HepG2 (cell line): ENCODE measurements around the gene ANKRD52. TPM values are rescaled to one million over a fixed set of nuclear protein-coding genes. Genes with fewer than 3 reads are reported as not detected.

Source experiments
- ETV6 ChIP-seq: sonication (generic); formaldehyde crosslinking; conservative IDR thresholded peaks from 2 replicates; pipeline ENCODE4 v1.4.0; 2020; ENCODE audit warnings: missing genetic modification reagents
- FOXA1 ChIP-seq, 2 experiments: fragments of 450-650 bp in 1 of 2; sonication (generic) in 1 of 2; formaldehyde crosslinking in 1 of 2; IDR thresholded peaks; 2 replicates each; pipeline versions ENCODE4 v1.4.0 to v1.6.1; 2016 to 2020; ENCODE audit warnings: missing genetic modification reagents in 1 of 2
- FOXA3 ChIP-seq: IDR thresholded peaks from 2 replicates; pipeline ENCODE4 v1.6.1; 2016; ENCODE audit warnings: missing genetic modification reagents, missing compliant biosample characterization
- FOXP1 ChIP-seq, 2 experiments: fragments of 450-650 bp in 1 of 2; IDR thresholded peaks; 2 replicates each; pipeline ENCODE4 v1.6.1; 2017 to 2018; ENCODE audit warnings: antibody characterized with exemption in 1 of 2
- GFI1 ChIP-seq: sonication (generic); formaldehyde crosslinking; IDR thresholded peaks from 2 replicates; pipeline ENCODE4 v1.5.0; 2020; ENCODE audit warnings: missing genetic modification reagents, mild to moderate bottlenecking, borderline replicate concordance
- GLI4 ChIP-seq: sonication (generic); formaldehyde crosslinking; IDR thresholded peaks from 2 replicates; pipeline ENCODE4 v1.5.1; 2020; ENCODE audit warnings: missing genetic modification reagents, mild to moderate bottlenecking, moderate library complexity, borderline replicate concordance
- GTF3A ChIP-seq: sonication (generic); formaldehyde crosslinking; conservative IDR thresholded peaks from 2 replicates; pipeline ENCODE4 v1.4.0; 2020; ENCODE audit warnings: mild to moderate bottlenecking, missing genetic modification reagents
- HNF4A ChIP-seq: sonication (generic); formaldehyde crosslinking; IDR thresholded peaks from 2 replicates; pipeline ENCODE4 v1.4.0; 2020; ENCODE audit warnings: missing genetic modification reagents
- MAFK ChIP-seq, 2 experiments: IDR thresholded peaks in 1 of 2; conservative IDR thresholded peaks in 1 of 2; 2 replicates each; pipeline ENCODE4 v1.6.1; 2011; ENCODE audit warnings: improper control_type of control experiment in 2 of 2, low read length in 2 of 2
- NFYB ChIP-seq: sonication (generic); formaldehyde crosslinking; IDR thresholded peaks from 2 replicates; pipeline ENCODE4 v1.4.0; 2020; ENCODE audit warnings: missing genetic modification reagents
- PCBP2 ChIP-seq: fragments of 200-400 bp; formaldehyde crosslinking; optimal IDR thresholded peaks from 2 replicates; pipeline ENCODE3; 2018; ENCODE audit warnings: low read length, low read depth; ENCODE audit not compliant: poor library complexity, severe bottlenecking
- SALL1 ChIP-seq: sonication (generic); formaldehyde crosslinking; IDR thresholded peaks from 2 replicates; pipeline ENCODE4 v1.8.0; 2022; ENCODE audit warnings: mild to moderate bottlenecking, missing genetic modification reagents
- SALL2 ChIP-seq: sonication (generic); formaldehyde crosslinking; IDR thresholded peaks from 2 replicates; pipeline ENCODE4 v1.8.1; 2023; ENCODE audit warnings: mild to moderate bottlenecking, missing genetic modification reagents, inconsistent platforms
- SRSF4 ChIP-seq: fragments of 200-400 bp; formaldehyde crosslinking; IDR thresholded peaks from one replicate; pipeline ENCODE4 v1.6.1; 2018; ENCODE audit warnings: mild to moderate bottlenecking, low read depth, low read length, moderate library complexity; ENCODE audit not compliant: poor library complexity, severe bottlenecking
- TCF7 ChIP-seq: sonication (generic); IDR thresholded peaks from 2 replicates; pipeline ENCODE4 v1.6.1; 2016; ENCODE audit warnings: antibody characterized with exemption, low read depth
- ZBTB7A ChIP-seq: sonication (generic); formaldehyde crosslinking; IDR thresholded peaks from 2 replicates; pipeline ENCODE4 v1.8.0; 2022; ENCODE audit warnings: mild to moderate bottlenecking, missing genetic modification reagents
- ZNF274 ChIP-seq: sonication (generic); formaldehyde crosslinking; IDR thresholded peaks from 2 replicates; pipeline ENCODE4 v1.5.1; 2020; ENCODE audit warnings: mild to moderate bottlenecking, missing genetic modification reagents
- ZNF572 ChIP-seq: sonication (generic); formaldehyde crosslinking; IDR thresholded peaks from 2 replicates; pipeline ENCODE4 v1.5.1; 2020; ENCODE audit warnings: mild to moderate bottlenecking, missing genetic modification reagents
- ZNF678 ChIP-seq: sonication (generic); formaldehyde crosslinking; IDR thresholded peaks from 2 replicates; pipeline ENCODE4 v1.4.0; 2020; ENCODE audit warnings: mild to moderate bottlenecking, missing genetic modification reagents
- polyA plus RNA-seq, 8 experiments: library from polyadenylated mRNA; depleted of rRNA in 3 of 8; stranded (reverse) in 7 of 8; unstranded in 1 of 8; fragments of >200 nt; fragmentation: Illumina TruSeq in 4 of 8; extraction: Trizol in 4 of 8; gene quantifications; 2 replicates each; pipeline versions ENCODE4 v1.2.1 to v1.2.3, GENCODE V29; 2011 to 2016; ENCODE audit warnings: low read depth in 4 of 8, missing spikeins in 1 of 8, mixed read lengths in 1 of 8; ENCODE audit not compliant: insufficient read depth in 1 of 8
- total RNA-seq, 5 experiments: library from RNA; depleted of rRNA; stranded (reverse); fragments of >200 nt; fragmentation: Illumina TruSeq; extraction: Trizol; gene quantifications; 2 replicates each; pipeline ENCODE4 v1.2.3, GENCODE V29; 2016; ENCODE audit warnings: low read depth in 1 of 5
- TF ChIP-seq, protein P1 (sequence below): sonication (generic); formaldehyde crosslinking; IDR thresholded peaks from 2 replicates; pipeline ENCODE4 v1.8.0; 2022; ENCODE audit warnings: missing genetic modification reagents, low read depth, mild to moderate bottlenecking, borderline replicate concordance
- TF ChIP-seq, protein P2 (sequence below): sonication (generic); formaldehyde crosslinking; IDR thresholded peaks from 2 replicates; pipeline ENCODE4 v1.4.0; 2020; ENCODE audit warnings: missing genetic modification reagents
- TF ChIP-seq, protein P3 (sequence below): sonication (generic); formaldehyde crosslinking; IDR thresholded peaks from 2 replicates; pipeline ENCODE4 v1.8.1; 2023; ENCODE audit warnings: mild to moderate bottlenecking, missing genetic modification reagents
- TF ChIP-seq, protein P4 (sequence below): sonication (generic); formaldehyde crosslinking; IDR thresholded peaks from 2 replicates; pipeline ENCODE4 v1.5.0; 2020; ENCODE audit warnings: missing genetic modification reagents, mild to moderate bottlenecking, borderline replicate concordance

The ANKRD52 gene
- total and polyA plus RNA-seq, 2 of the 13 experiments (the other 11 are each of a cell fraction or from before 2014, with no cell fraction given), result 7.8 to 9.2 TPM

DNA sequence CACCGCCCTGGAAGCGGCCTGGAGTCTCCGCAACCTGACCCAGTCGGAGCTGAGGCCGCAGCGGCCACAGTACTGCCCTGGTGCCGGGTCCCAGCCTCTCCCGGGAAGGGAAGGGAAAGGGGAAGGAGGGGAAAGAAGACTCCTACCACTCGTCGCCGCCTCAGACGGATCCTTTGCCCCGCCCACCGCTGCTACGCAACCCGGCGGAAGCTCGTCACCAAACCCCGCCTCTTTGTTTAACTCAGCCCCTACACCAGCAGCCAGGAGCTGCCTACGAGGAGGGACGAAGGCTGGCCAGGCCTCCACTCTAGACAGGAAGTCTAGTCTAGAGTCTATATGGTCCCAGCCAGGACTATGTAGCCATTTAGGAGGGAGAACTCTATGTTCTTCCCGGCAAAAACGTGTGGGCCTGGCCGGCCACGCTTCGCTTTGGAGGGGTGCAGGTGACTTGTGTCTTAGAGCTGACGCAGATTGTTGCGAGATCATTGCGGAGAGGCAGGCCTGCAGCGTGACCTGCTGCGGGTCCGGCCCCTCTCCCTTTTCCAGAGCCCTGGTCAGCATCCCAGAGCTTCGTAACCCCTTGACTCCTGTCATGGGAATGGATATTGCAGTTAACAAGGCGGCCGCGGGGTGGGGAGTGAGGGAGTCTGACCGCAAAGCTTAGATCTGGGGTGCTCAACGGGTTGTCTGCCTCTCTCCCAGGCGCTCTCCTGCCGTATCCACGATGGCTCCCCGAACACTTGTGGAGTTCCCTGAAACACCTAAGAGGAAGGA lies 36.2 kb downstream of the ANKRD52 start, which contains the start of gene RNF41 (continued):
- no peak for TF ChIP-seq FOXA1 (IDR thresholded peaks at IDR 0.05)
- TF ChIP-seq FOXA1 (CRISPR knock-in tag; IDR thresholded peaks at IDR 0.05), result peak; percentile 39
- no peak for TF ChIP-seq ETV6 (CRISPR knock-in tag)
- peak; percentile 82; the same call in 1 of the 2 replicates for TF ChIP-seq GLI4 (CRISPR knock-in tag)
- no peak for TF ChIP-seq SRSF4
- TF ChIP-seq GTF3A, result no peak; the same call in 1 of the 2 replicates
- no peak for TF ChIP-seq ZNF572 (CRISPR knock-in tag)
- TF ChIP-seq SALL2 (CRISPR knock-in tag), result no peak; the same call in 1 of the 2 replicates
- 0 out of 2 replicates have a peak, but pooled peaks have one; percentile 75 for TF ChIP-seq ZNF274 (CRISPR knock-in tag)
- TF ChIP-seq PCBP2, result peak; percentile 53
- TF ChIP-seq GFI1, result 0 out of 2 replicates have a peak, but pooled peaks have one; percentile 27
- peak; percentile 61; the same call in 1 of the 2 replicates for TF ChIP-seq ZNF678
- 0 out of 2 replicates have a peak, but pooled peaks have one; percentile 44 for TF ChIP-seq SALL1 (CRISPR knock-in tag)
- no peak for TF ChIP-seq TCF7
- TF ChIP-seq, protein P1, sequence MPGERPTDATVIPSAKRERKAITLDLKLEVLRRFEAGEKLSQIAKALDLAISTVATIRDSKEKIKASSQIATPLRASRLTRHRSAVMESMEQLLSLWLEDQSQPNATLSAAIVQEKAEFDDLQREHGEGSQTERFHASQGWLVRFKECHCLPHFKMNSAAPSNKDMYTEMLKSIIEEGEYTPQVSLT (CRISPR knock-in tag), result no peak
- TF ChIP-seq ZBTB7A (CRISPR knock-in tag), result 0 out of 2 replicates have a peak, but pooled peaks have one; percentile 23
- TF ChIP-seq, protein P2, sequence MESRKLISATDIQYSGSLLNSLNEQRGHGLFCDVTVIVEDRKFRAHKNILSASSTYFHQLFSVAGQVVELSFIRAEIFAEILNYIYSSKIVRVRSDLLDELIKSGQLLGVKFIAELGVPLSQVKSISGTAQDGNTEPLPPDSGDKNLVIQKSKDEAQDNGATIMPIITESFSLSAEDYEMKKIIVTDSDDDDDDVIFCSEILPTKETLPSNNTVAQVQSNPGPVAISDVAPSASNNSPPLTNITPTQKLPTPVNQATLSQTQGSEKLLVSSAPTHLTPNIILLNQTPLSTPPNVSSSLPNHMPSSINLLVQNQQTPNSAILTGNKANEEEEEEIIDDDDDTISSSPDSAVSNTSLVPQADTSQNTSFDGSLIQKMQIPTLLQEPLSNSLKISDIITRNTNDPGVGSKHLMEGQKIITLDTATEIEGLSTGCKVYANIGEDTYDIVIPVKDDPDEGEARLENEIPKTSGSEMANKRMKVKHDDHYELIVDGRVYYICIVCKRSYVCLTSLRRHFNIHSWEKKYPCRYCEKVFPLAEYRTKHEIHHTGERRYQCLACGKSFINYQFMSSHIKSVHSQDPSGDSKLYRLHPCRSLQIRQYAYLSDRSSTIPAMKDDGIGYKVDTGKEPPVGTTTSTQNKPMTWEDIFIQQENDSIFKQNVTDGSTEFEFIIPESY (CRISPR knock-in tag), result no peak
- TF ChIP-seq HNF4A (CRISPR knock-in tag), result no peak
- no peak for TF ChIP-seq FOXP1 (IDR thresholded peaks at IDR 0.05)
- no peak for TF ChIP-seq FOXP1 (CRISPR knock-in tag; IDR thresholded peaks at IDR 0.05)
- TF ChIP-seq, protein P3, sequence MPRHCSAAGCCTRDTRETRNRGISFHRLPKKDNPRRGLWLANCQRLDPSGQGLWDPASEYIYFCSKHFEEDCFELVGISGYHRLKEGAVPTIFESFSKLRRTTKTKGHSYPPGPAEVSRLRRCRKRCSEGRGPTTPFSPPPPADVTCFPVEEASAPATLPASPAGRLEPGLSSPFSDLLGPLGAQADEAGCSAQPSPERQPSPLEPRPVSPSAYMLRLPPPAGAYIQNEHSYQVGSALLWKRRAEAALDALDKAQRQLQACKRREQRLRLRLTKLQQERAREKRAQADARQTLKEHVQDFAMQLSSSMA (CRISPR knock-in tag), result no peak
- peak; percentile 64 for TF ChIP-seq NFYB
- TF ChIP-seq, protein P4, sequence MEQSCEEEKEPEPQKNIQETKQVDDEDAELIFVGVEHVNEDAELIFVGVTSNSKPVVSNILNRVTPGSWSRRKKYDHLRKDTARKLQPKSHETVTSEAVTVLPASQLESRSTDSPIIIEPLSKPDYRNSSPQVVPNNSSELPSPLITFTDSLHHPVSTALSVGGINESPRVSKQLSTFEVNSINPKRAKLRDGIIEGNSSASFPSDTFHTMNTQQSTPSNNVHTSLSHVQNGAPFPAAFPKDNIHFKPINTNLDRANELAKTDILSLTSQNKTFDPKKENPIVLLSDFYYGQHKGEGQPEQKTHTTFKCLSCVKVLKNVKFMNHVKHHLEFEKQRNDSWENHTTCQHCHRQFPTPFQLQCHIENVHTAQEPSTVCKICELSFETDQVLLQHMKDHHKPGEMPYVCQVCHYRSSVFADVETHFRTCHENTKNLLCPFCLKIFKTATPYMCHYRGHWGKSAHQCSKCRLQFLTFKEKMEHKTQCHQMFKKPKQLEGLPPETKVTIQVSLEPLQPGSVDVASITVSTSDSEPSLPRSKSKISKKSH (CRISPR knock-in tag), result peak; percentile 79; the same call in 1 of the 2 replicates
- TF ChIP-seq FOXA3 (CRISPR knock-in tag), result peak; percentile 66
- no peak for TF ChIP-seq MAFK (conservative IDR thresholded peaks at IDR 0.05 in 1 of 2, IDR thresholded peaks at IDR 0.05 in 1 of 2; ENCODE audit: low read length in 2 of 2)
